ENCODE data around the gene CHD1. TPM values are rescaled to one million over a fixed set of nuclear protein-coding genes. Genes with fewer than 3 reads are reported as not detected.

Gene CHD1
- polyA plus RNA-seq, 1 donor, result 26.4 TPM

DNA sequence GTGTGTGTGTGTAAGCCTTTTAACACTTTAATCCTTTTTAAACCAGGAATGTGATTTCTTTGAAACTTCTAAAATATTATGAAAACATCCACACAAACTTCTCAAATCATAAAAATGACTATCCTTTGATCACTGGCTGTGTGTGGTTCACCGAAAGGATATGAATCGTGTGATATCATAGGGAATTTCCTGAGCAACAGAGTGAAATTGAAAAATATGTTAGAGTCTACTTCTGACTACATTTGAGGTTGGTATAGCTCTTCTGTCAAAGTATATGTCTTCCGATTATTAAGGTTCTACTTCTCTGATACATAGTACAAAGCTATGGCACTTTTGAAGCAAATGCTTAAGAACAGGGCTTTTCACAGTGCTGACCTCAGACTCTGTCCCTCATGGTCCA, 115.1 kb downstream of the CHD1 start:
- DNase-seq (ENCODE audit: low read depth), result no peak

DNA sequence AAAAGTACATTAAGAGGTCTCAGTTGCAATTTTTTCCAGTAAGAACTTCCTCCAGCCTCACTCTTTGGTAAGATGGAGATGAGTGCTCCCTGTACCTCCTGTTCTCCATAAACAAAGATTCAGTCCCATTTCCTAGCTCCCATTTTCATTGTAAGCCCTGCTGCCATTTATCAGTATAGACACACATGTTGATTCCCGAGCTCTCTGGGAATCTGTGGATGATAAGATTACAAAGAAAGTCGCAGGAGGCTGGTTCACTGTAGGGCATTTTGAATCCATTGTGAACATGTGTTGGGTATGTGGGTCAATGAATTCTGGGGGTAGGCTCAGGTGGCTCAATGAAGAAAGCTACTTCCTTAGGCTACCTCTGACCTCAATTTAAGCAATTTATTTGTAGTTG, 118.6 kb downstream of the CHD1 start:
- no peak for DNase-seq (ENCODE audit: low read depth)

DNA sequence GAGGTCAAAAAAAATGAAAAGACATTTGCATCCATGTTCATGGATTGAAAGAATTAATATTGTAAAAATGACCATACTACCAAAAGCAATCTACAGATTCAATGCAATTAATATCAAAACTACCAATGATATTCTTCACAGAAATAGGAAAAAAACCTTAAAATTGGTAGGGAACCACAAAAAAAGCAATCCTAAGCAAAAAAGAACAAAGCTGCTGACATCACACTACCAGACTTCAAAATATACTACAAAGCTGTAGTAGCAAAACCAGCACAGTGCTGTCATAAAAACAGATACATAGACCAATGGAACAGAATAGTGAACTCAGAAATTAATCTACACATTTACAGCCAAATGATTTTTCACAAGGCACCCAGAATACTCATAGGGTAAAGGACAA, 121.0 kb downstream of the CHD1 start:
- no peak for DNase-seq (ENCODE audit: low read depth)

DNA sequence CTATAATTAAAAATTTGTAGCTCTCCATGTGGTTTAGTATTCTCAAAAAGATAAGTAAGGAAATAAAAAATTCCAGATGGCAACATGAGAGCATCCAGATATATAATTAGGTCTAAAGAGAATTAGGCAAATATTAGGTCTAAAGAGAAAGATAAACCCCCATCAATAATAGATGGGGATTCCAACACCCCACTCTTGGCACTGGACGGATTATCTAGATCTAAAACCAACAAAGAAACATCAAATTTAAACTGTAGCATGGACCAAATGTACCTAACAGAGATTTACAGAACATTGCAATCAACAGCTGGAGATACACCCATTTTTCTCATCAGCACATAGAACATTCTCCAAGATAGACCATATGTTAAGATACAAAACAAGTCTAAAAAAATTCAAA, 123.7 kb downstream of the CHD1 start:
- no peak for DNase-seq (ENCODE audit: low read depth)

DNA sequence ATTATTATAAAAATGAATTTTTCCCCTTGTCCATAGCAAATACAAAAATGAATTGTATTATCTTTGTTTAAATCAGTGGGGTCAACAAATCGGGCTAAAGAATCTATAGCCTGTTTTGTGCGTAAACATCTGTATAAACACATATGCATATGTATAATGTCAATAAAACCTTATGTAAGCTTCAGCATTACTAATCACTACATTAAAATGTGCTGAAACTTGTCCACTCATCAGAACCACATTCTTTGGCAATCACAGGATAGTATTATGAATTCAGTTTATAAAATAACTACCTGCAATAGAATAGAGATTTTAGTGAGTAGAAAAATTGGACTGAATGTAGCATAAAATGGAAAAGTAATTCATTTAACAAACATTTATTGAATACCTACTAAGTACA, 124.7 kb downstream of the CHD1 start:
- DNase-seq (ENCODE audit: low read depth), result no peak

Other genes with a start within 250 kb of the CHD1 start
- 46.0 TPM for gene RGMB, start 155.3 kb downstream of the CHD1 start, polyA plus RNA-seq (ENCODE audit: insufficient read length)

Data from forelimb muscle (tissue), 1 donor.